Effector memory CD4-positive, alpha-beta T cell (primary cell): ENCODE results near the gene MEGF11.

Experiments used
- DNase-seq, 3 donors: peaks; one replicate each; pipeline ENCODE4 v3.0.0-alpha.2; 2020
- H3K27ac ChIP-seq: 2 replicates; pipeline ENCODE4 v1.7.0; 2013; ENCODE audit warnings: mild to moderate bottlenecking, low read length, moderate library complexity; ENCODE audit not compliant: insufficient read depth, poor library complexity, severe bottlenecking
- H3K27me3 ChIP-seq: replicated peaks from 2 replicates; pipeline ENCODE4 v1.7.0; 2013; ENCODE audit warnings: mild to moderate bottlenecking, low read length; ENCODE audit not compliant: insufficient read depth, control insufficient read depth, poor library complexity, severe bottlenecking
- H3K36me3 ChIP-seq: 2 replicates; pipeline ENCODE4 v1.7.0; 2013; ENCODE audit warnings: mild to moderate bottlenecking, low read length, moderate library complexity; ENCODE audit not compliant: control insufficient read depth, insufficient read depth
- H3K4me1 ChIP-seq: 2 replicates; pipeline ENCODE4 v1.7.0; 2013; ENCODE audit warnings: low read length, mild to moderate bottlenecking; ENCODE audit not compliant: control insufficient read depth, insufficient read depth, poor library complexity, severe bottlenecking
- H3K4me3 ChIP-seq: 2 replicates; pipeline ENCODE4 v1.7.0; 2013; ENCODE audit warnings: low read length, low read depth, mild to moderate bottlenecking; ENCODE audit not compliant: insufficient read depth, poor library complexity, severe bottlenecking
- H3K9me3 ChIP-seq: 2 replicates; pipeline ENCODE4 v1.7.0; 2013; ENCODE audit warnings: mild to moderate bottlenecking, low read length, moderate library complexity; ENCODE audit not compliant: control insufficient read depth

MEGF11 gene

DNA sequence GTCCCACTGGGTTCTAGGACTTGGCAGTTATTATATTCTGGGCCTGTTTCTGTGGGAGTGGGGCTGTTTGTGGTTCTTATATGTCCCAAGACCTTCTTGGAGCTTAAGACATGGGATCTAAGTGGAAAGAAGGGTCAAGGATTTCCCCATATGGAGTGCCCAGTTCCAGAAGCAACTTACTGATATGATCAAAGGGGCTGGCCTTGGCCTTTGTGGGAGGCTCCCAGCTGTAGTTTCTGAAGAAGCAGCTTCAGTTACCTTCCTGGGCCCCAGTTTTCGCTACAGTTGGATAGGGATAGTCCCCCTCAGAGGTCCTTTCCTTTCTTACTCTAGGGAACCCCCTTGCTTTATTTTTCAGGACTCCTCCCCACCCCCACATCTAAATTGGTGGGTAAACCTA lies 328.2 kb downstream of the MEGF11 start:
- Histone ChIP-seq H3K36me3 (no peaks in the 10 kb centered on the region), H3K4me3 (no peak overlapping the region), H3K9me3 (no peaks in the 10 kb centered on the region), H3K27ac (no peak overlapping the region), H3K27me3 (no peaks in the 10 kb centered on the region), H3K4me1 (no peaks in the 10 kb centered on the region)
- no peak for DNase-seq

DNA sequence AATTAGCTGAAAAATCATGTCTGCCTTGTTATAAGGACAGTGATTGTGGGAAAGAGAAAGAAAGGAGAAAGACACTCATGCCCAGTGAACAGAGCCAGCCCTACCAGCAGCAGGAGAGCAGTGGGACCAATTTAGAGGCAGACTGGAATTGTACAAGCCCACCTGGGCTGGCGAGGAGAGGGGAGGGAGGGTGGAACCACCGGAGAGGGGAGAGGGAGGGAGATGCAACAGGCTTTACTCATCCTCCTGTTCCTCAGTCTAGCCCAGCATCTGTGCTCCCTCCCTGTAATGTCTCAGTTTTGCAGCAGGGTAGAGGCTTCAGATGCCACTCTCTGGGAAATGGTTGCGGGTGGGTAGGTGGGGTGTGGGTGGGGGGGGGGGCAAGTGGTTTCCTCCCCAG lies 329.5 kb downstream of the MEGF11 start:
- Histone ChIP-seq H3K9me3 (no peaks in the 10 kb centered on the region), H3K4me1 (no peaks in the 10 kb centered on the region), H3K27ac (no peak overlapping the region), H3K4me3 (no peak overlapping the region), H3K36me3 (no peaks in the 10 kb centered on the region), H3K27me3 (no peaks in the 10 kb centered on the region)
- no peak for DNase-seq

DNA sequence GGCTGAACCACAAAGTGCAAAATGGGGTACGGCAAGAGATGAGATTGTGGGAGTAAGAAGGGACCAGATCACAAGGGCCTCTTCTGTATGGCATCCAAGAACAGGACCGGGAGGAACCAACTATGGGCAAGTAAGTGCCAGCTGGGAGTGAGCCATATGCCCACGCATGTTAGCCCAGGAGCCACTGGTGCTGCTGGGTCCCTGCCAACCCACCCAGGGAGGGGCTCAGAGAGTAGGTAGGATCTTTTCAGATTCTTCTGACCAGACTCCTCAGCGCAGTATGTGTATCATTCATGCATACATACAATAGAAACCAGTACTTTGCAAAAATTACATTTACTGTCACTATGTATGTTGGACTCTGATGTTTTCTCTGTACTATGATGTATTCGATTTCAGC lies 330.3 kb downstream of the MEGF11 start:
- Histone ChIP-seq H3K27me3 (no peaks in the 10 kb centered on the region), H3K36me3 (no peaks in the 10 kb centered on the region), H3K4me3 (no peak overlapping the region), H3K27ac (no peak overlapping the region), H3K4me1 (no peaks in the 10 kb centered on the region), H3K9me3 (no peaks in the 10 kb centered on the region)
- DNase-seq = no peak

DNA sequence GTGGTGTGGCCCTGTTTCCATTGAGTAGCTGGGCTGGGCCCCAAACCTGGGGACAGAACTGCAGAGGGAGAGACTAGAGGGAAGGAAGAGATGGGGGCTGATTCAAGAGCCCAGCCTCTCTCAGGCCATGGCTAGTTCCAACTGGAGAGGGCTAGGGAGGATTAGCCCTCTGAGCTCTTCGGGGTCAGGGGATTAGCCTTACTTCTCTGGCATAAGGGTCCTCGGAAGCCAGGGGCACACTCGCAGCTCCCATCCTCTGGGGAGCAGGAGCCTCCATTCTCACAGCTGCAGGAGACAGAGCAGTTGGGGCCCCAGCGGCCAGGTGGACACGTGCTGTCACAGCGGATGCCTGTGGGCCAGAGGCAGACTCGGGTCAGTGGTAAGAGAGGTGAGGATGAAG lies 330.9 kb downstream of the MEGF11 start:
- H3K27me3 ChIP-seq = no peaks in the 10 kb centered on the region
- no peaks in the 10 kb centered on the region for H3K9me3 ChIP-seq
- no peak overlapping the region for H3K4me3 ChIP-seq
- no peaks in the 10 kb centered on the region for H3K4me1 ChIP-seq
- DNase-seq = no peak
- H3K27ac ChIP-seq = no peak overlapping the region
- H3K36me3 ChIP-seq = no peaks in the 10 kb centered on the region

DNA sequence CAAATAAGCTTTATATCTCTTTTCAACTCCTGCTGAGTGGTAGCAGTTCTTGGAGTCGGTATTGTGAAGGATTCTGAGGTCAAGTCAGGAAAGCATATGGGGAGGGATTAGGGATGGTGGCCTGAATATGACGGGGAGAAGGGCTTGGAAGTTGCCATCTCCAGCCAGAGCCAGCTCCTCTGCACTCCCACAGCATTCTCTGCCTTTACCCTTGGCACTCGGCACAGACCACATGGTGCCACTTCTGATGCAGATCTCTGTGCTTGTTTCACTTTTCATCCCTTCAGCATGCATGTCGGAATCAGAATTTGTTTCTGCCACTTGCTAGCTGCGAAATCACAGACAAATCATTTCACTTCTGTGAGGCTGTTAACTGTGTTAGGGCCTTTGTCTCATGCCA lies 331.8 kb downstream of the MEGF11 start:
- no peak overlapping the region for H3K4me3 ChIP-seq
- peaks cover 2% of the 10 kb centered on the region for H3K4me1 ChIP-seq
- no peak for DNase-seq
- no peaks in the 10 kb centered on the region for H3K36me3 ChIP-seq
- no peaks in the 10 kb centered on the region for H3K9me3 ChIP-seq
- no peak overlapping the region for H3K27ac ChIP-seq
- no peaks in the 10 kb centered on the region for H3K27me3 ChIP-seq

DNA sequence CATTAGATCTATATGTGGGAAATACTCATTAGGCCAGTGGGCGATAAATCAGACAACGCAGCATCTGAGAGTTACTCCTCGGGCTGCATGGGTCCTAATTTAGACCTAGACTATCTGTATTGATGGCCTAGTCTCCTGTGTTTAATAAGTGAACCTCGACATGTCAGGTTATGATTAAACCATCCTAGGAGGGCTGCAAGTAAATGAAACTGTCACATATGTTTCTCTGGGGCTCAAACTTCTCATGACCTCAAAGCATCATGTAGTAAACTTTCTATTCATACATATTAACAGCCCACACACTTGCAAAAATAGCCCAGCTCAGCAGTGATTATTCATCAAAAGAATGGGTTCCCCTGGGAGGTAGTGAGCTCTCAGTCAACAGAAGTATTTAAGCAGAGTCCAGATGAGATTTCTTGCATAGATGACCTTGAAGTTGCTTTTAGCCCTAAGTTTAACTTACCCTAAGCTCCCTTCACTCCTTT lies 332.7 kb downstream of the MEGF11 start:
- no peaks in the 10 kb centered on the region for H3K9me3 ChIP-seq
- no peaks in the 10 kb centered on the region for H3K27me3 ChIP-seq
- no peak overlapping the region for H3K27ac ChIP-seq
- no peak overlapping the region for H3K4me3 ChIP-seq
- H3K36me3 ChIP-seq = no peaks in the 10 kb centered on the region
- DNase-seq = no peak
- H3K4me1 ChIP-seq = peaks cover 3% of the 10 kb centered on the region

DNA sequence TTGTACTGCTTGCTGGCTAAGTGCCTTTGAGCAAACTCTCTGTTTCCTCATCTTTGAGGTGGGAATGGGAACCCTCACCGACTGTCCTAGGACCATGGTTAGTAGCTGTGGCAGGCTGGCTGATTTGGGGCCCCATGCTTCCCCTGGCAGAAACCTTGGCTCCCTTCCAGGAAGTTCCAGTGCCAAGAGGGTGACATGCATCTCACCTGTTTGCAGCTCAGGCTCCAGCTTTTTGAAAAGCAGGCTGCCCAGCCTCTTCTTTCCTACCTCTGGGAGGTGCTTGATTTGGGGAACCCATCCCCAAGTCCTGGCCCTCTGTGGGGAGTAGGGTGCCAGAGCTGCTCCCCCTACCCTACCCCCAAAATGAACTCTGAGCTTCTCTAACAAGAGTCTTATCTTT lies 333.4 kb downstream of the MEGF11 start:
- Histone ChIP-seq H3K9me3 (no peaks in the 10 kb centered on the region), H3K27me3 (no peaks in the 10 kb centered on the region), H3K4me1 (peaks cover 3% of the 10 kb centered on the region), H3K4me3 (no peak overlapping the region), H3K27ac (no peak overlapping the region), H3K36me3 (no peaks in the 10 kb centered on the region)
- no peak for DNase-seq

DNA sequence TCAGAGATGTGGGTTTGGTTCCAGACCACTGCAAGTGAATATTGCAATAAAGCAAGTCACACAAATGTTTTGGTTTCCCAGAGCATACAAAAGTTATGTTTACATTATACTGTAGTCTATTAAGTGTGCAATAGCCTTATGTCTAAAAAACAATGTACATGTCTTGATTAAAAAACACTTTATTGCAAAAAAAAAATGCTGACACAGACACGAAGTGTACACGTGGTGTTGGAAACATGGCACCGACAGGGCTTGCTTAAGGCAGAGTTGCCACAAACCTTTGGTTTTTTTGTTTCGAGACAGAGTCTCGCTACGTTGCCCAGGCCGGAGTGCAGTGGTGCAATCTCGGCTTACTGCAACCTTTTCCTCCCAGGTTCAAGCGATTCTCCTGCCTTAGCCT lies 334.2 kb downstream of the MEGF11 start:
- peaks cover 3% of the 10 kb centered on the region for H3K4me1 ChIP-seq
- H3K27ac ChIP-seq = no peak overlapping the region
- no peak overlapping the region for H3K4me3 ChIP-seq
- H3K36me3 ChIP-seq = no peaks in the 10 kb centered on the region
- DNase-seq = no peak
- no peaks in the 10 kb centered on the region for H3K9me3 ChIP-seq
- H3K27me3 ChIP-seq = no peaks in the 10 kb centered on the region

DNA sequence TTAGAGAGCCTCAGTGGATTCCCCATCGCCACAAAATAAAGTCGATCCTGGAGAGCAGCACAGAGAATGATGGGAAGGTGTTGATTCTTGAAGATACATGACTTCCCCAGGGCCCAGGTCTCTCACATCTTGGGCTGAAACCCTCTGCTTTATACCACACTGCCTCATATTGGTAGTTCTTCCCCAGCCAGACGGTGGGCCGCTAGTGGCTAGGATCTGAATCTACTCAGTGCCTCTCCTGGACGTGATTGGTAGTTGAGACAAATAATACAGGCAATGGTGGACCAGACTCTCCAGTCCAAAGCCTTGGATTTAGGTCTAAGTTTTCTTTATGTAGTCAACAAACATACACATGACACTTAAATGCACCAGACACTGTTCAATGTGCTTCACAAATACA lies 334.6 kb downstream of the MEGF11 start:
- Histone ChIP-seq H3K4me3 (no peak overlapping the region), H3K36me3 (no peaks in the 10 kb centered on the region), H3K27me3 (no peaks in the 10 kb centered on the region), H3K9me3 (no peaks in the 10 kb centered on the region), H3K4me1 (peaks cover 3% of the 10 kb centered on the region), H3K27ac (no peak overlapping the region)
- no peak for DNase-seq

DNA sequence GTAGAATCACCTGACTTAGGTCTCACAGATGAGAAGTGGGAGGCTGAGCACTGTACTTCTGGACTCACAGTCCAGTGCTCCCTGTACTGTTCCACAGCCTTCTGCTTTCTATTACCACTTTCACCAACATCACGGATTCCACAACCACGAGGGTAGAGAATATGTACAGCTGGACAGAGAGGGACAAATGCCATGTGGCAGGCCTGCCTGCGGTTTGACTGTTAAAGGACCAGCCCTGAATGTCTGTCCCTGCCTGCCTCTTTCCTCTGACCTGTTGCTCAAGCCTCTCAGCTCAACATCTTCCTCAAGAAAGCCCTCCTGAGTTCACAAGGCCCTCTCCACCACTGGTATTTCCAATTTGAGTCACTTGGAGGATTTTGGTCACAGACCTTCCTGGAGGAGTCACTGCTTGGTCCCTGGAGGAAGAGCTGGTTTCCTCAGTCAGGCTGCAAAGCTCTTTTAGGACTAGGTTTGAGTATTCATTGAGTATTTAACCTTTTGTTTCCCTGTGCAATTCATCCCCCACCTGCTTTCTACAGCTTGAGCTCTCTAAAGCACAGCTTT lies 335.1 kb downstream of the MEGF11 start:
- no peaks in the 10 kb centered on the region for H3K9me3 ChIP-seq
- no peak overlapping the region for H3K27ac ChIP-seq
- no peaks in the 10 kb centered on the region for H3K27me3 ChIP-seq
- peaks cover 3% of the 10 kb centered on the region for H3K4me1 ChIP-seq
- no peaks in the 10 kb centered on the region for H3K36me3 ChIP-seq
- DNase-seq = no peak
- no peak overlapping the region for H3K4me3 ChIP-seq
